GM04503 (cell line): ENCODE data around the gene MAP2K4.

ENCODE experiments used
- DNase-seq: peaks from one replicate; pipeline ENCODE4 v3.0.0-alpha.2; 2012; ENCODE audit warnings: low read depth

Gene MAP2K4

GRCh38 chr17:12089809-12090384, 69.2 kb downstream of the MAP2K4 start:
- DNase-seq: no peak

DNA sequence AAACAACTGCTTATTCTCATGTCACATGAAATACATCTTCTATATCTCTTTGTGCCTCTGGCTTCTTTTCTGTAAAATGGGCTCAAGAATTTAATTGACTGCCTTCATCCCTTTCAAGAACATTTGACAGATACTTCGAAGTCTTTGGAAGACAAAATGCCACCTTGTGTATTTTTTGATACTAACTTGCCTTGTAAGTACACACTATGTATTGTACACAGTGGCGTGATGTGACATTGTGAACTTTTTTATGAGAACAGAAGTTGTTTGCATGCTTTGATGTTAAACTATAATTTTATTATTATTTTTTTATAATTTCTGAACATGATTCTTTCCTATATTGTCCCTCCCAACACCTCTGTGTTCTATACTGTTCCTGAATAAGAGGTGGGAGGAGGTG, 73.7 kb downstream of the MAP2K4 start:
- DNase-seq: no peak

DNA sequence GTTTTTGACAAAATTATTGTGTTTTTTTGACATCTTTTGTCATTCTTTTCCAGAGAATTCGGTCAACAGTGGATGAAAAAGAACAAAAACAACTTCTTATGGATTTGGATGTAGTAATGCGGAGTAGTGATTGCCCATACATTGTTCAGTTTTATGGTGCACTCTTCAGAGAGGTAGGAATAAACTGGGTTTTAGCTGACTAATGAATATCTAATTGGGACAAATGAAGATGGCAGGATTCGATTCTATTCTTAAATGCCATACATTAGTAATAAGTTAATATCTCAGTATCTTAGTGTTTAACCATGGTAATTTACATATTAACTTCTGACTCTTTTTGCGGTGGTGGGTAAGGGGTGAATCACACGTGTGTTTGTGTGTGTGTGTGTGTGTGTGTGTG, 74.8 kb downstream of the MAP2K4 start:
- DNase-seq: no peak

DNA sequence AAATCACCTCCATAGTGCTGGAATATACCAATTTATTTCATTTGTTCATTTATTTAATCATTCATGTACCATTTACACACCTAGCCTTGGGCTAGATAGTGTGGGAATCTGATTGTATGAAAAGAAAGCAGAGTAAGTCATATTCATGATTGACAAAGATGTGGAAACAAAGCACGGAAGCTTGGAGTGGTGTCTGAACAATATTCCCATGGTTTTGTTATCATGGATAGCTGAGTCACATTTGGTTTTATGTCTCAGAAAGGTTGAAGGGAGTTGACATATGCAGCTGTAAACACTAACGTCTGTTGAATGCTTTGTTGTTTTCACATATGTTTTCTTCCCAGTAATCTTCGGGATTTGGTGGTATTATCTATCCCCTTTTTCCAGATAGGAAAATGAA, 76.6 kb downstream of the MAP2K4 start:
- DNase-seq: no peak

DNA sequence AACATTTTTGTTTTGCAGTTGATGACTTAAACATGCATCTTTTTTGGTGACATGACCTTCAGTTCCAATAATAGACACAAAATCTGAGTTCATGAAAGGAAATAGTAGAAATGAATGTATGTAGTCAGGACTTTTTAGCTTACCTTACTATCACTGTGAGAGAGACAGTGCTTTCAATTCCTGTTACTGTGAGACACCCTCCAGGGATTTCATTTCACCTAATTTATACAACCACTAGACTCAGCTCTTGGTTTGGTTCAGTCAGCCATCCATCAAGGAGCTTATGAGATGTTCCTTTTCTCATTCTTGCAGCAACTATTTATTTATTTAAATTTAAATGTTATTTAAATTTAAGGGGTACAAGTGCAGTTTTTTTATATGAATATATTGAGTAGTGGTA, 77.9 kb downstream of the MAP2K4 start:
- no peak for DNase-seq

DNA sequence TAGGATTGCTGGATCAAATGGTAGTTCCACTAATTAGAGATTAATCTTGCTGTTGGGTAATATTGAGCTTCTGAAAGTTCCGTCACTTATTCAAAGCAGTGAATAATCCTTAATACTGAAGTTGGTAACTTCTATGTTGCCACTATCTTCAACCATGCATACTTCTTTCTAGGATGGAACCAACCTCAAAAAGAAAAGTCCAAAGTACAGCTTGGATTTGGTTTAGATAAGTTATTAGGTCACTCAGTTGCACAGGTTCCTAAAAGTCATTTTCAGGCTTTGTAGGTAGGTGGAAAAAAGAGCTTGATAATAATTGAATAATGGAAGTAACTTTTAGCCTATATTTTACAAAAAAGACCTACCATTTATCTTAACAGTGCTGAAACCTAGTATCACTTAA, 78.7 kb downstream of the MAP2K4 start:
- no peak for DNase-seq

DNA sequence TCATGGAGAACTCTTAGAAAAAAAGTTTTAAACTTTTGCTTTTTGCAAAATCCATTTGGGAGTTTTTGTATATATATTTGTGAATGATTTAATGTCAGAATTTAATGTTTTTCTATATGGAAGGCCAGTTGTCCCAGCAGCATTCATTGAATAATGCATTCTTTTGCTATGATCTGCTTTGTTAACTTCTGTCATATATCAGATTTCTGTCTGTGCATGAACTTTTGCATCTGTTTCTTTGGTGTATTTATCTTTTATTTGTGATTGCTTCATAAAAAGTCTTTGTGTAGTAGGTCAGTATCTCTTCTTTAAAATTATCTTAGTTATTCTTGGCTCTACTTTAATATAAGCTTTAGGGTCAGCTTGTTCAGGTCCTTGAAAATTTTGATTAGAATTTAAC, 84.2 kb downstream of the MAP2K4 start:
- no peak for DNase-seq

GRCh38 chr17:12107905-12108304, 87.2 kb downstream of the MAP2K4 start:
- no peak for DNase-seq

- no peak for DNase-seq
These were observed 90.2 kb downstream of the MAP2K4 start for GRCh38 chr17:12110906-12111305.

DNA sequence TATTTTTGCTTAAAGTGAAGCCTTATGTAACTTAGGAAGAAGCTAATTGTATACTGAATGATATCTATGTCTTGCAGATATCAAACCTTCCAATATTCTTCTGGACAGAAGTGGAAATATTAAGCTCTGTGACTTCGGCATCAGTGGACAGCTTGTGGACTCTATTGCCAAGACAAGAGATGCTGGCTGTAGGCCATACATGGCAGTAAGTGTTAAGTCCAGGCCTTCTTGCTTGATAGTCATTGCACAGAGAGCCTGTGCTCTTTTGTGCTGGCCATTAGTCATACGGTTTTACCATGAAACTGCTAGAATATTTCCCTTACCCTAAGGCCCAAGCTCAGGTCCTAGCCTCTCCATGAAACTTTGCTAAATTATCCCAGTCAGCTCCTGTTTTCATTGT, 92.5 kb downstream of the MAP2K4 start:
- DNase-seq: no peak

GRCh38 chr17:12114686-12115418, 94.2 kb downstream of the MAP2K4 start:
- DNase-seq: no peak

DNA sequence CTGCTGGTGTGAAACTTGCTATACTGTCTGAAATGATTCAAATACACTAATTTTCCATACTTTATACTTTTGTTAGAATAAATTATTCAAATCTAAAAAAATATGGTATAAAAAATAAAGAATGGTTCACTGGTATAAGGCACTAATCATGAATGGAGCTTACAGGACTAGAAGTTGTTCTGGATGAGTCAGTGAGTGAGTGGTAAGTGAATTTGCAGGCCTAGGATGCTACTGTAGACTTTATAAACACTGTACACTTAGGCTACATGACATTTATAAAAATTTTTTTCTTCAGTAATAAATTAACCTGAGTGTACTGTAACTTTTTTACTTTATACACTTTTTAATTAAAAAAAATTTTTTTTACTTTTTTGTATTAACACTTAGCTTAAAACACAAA, 95.5 kb downstream of the MAP2K4 start:
- DNase-seq: no peak

GRCh38 chr17:12118617-12119016, 97.9 kb downstream of the MAP2K4 start:
- DNase-seq: no peak

DNA sequence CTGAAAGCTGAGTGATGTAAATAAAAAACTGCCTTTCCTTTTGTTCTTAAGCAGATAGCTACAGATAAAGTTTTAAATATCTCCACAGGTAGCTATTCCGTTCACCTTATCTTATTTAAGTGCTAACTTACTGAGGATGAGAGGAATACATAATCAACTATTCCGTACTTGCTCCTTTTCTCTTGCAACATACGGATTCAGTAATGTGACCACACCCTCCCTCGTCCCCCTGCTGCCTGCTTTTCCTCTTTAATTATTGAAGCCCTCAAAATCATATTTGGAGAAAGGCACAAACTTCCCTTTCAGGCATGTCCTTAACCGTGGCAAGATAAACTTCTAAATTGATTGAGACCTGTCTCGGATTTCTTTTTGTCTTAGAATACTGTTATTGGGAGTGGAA, 101.4 kb downstream of the MAP2K4 start:
- no peak for DNase-seq

GRCh38 chr17:12127177-12127576, 106.5 kb downstream of the MAP2K4 start:
- DNase-seq: no peak

DNA sequence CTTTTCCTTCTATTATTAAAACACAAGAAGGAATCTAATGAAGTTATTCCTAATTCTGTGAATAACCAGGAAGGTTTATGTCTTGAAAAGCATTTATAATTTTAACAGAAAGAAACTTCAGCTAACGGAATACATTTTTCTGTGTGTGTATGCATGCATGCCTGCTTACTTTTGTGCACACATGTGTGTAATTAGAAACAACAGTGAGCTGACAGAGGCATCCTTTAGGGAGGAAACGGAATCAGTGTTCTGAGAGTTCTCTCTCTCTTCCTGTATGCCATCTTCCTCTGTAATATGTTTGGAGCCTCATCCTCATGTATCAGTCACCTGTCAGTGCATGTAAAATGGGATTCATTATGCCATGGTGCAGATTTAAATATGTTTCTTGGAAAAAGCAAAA, 107.0 kb downstream of the MAP2K4 start:
- DNase-seq: no peak

- DNase-seq: no peak
These were observed 108.3 kb downstream of the MAP2K4 start for GRCh38 chr17:12128946-12129345.

DNA sequence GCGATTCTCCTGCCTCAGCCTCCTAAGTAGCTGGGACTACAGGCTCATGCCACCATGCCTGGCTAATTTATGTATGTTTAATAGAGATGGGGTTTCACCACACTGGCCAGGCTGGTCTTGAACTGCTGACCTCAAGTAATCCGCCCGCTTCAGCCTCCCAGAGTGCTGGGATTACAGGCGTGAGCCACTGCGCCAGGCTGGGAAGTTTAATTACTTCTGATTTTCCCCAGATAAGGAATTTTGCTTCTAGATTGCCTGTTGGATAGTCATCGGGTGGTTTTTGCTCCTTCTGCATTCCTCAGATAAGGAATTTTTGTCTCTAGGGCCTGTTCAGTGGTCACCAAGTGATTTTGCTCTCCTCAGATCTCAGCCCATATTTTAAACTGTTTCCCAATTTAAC, 112.5 kb downstream of the MAP2K4 start:
- no peak for DNase-seq

DNA sequence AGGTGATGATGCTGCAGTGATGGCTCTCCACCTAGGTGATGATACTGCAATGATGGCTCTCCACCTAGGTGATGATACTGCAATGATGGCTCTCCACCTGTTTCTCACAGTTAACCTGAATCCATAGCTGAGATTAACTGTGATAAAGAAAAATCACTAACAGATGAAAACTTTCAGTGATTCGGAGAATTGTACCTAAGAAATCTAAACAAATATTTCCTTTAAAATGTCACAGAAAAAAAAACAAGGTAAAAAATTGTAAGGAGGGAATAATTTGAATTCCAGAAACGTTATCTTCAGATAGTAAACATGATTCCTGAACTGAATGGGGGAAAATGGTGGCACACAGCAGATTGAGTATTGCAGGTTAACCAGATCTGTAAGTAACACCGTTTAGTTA, 113.4 kb downstream of the MAP2K4 start:
- no peak for DNase-seq

GRCh38 chr17:12134587-12134986, 113.9 kb downstream of the MAP2K4 start:
- no peak for DNase-seq

- no peak for DNase-seq
These were observed 115.6 kb downstream of the MAP2K4 start for GRCh38 chr17:12136243-12136642.

DNA sequence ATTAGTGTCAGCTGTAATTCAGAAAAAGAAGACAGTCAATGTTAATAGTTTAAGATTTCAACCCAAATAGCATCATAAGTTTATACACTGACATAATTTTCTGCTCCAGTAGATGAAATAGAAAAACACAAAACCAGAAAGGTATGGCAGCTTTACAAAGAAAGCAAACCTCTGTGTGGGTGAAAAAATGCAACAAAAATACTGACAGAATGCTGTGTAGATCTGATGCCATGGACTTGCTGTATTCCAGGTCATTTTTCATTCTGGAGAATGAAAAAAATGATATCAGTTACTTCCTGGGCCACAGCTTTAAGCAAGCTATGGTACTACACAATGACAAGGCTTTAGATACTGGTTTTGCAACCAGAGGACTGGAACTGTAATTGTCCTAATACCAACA, 116.0 kb downstream of the MAP2K4 start:
- DNase-seq: no peak

- DNase-seq: no peak
These were observed 117.2 kb downstream of the MAP2K4 start for GRCh38 chr17:12137859-12138258.

- no peak for DNase-seq
These were observed 120.0 kb downstream of the MAP2K4 start for GRCh38 chr17:12140685-12141084.
